Stomach (tissue), 9 donors: Measurements from ENCODE around the gene DHRSX. TPM values are rescaled to one million over a fixed set of nuclear protein-coding genes. Genes with fewer than 3 reads are reported as not detected.

Experiments
- DNase-seq, 2 donors: peaks; one replicate each; pipeline versions ENCODE4 v3.0.0 to v3.0.0-alpha.2; 2013 to 2019
- H3K27ac ChIP-seq, 5 donors: fragments of 200-600 bp in 4 of 5; sonication (generic) in 4 of 5; one replicate each; pipeline ENCODE4 v1.5.1; 2013 to 2019; ENCODE audit warnings: mild to moderate bottlenecking in 1 of 5, moderate library complexity in 1 of 5
- H3K27me3 ChIP-seq, 3 donors: fragments of 200-600 bp; sonication (generic); one replicate each; pipeline ENCODE4 v1.5.1; 2017 to 2019; ENCODE audit warnings: mixed run types in 1 of 3
- H3K36me3 ChIP-seq, 4 donors: fragments of 200-600 bp; sonication (generic); 1 replicate in 3 of 4; 2 replicates in 1 of 4; pipeline ENCODE4 v1.5.1; 2016 to 2019
- H3K4me1 ChIP-seq, 4 donors: fragments of 200-600 bp; sonication (generic); one replicate each; pipeline ENCODE4 v1.5.1; 2016 to 2019
- H3K4me3 ChIP-seq, 4 donors: fragments of 200-600 bp; sonication (generic) in 3 of 4; one replicate each; pipeline ENCODE4 v1.5.1; 2016 to 2019; ENCODE audit warnings: mild to moderate bottlenecking in 1 of 4
- H3K9me3 ChIP-seq, 4 donors: fragments of 200-600 bp; sonication (generic); one replicate each; pipeline ENCODE4 v1.5.1; 2016 to 2019
- CTCF ChIP-seq, 7 experiments: fragments of 450-650 bp in 4 of 7; fragments of 200-600 bp in 3 of 7; sonication (generic) in 3 of 7; IDR thresholded peaks; one replicate each; pipeline ENCODE4 v1.5.1; 2016 to 2019; ENCODE audit warnings: antibody characterized with exemption in 7 of 7, control low read depth in 2 of 7, mild to moderate bottlenecking in 1 of 7
- EP300 ChIP-seq: sonication (generic); formaldehyde crosslinking; IDR thresholded peaks from one replicate; pipeline ENCODE4 v1.6.1; 2017; ENCODE audit warnings: antibody characterized with exemption
- POLR2A ChIP-seq, 4 donors: fragments of 450-650 bp; IDR thresholded peaks; one replicate each; pipeline ENCODE4 v1.6.1; 2016; ENCODE audit warnings: antibody characterized with exemption in 4 of 4, control low read depth in 2 of 4, mild to moderate bottlenecking in 1 of 4, moderate library complexity in 1 of 4
- POLR2AphosphoS5 ChIP-seq, 3 donors: sonication (generic); formaldehyde crosslinking; IDR thresholded peaks; one replicate each; pipeline ENCODE4 v1.6.1; 2016; ENCODE audit warnings: antibody characterized with exemption in 3 of 3
- WGBS, 5 donors: extraction: QIAGEN DNeasy Blood & Tissue Kit in 3 of 5; methylation state at CpG; one replicate each; pipeline versions ENCODE4 v1.1.5 to v1.1.7; 2013 to 2018; 5-methylcytosine and 5-hydroxymethylcytosine counted together
- intact Hi-C: fragments of 100-400 bp; cut with DNase I; formaldehyde crosslinking; loops from one replicate; pipeline ENCODE4 v1.15.1; 2023; ENCODE audit warnings: low total_unique reads
- polyA plus RNA-seq, 3 donors: library from polyadenylated mRNA; stranded (reverse); fragments of 200-250 nt; gene quantifications; one replicate each; pipeline ENCODE4 v1.2.3, GENCODE V29; 2013
- total RNA-seq, 5 donors: library from RNA; depleted of rRNA; stranded (reverse); fragments of >200 nt; gene quantifications; one replicate each; pipeline versions ENCODE4 v1.1.0 to v1.2.3, GENCODE V29; 2014 to 2016
- donor health status: healthy with polysubstance abuse.
- donor health status: Bipolar disorder and iron deficiency.
- donor health status: healthy.

DHRSX gene
- total and polyA plus RNA-seq, 8 donors = 11.2 to 69.4 (median 21.1) TPM

DNA sequence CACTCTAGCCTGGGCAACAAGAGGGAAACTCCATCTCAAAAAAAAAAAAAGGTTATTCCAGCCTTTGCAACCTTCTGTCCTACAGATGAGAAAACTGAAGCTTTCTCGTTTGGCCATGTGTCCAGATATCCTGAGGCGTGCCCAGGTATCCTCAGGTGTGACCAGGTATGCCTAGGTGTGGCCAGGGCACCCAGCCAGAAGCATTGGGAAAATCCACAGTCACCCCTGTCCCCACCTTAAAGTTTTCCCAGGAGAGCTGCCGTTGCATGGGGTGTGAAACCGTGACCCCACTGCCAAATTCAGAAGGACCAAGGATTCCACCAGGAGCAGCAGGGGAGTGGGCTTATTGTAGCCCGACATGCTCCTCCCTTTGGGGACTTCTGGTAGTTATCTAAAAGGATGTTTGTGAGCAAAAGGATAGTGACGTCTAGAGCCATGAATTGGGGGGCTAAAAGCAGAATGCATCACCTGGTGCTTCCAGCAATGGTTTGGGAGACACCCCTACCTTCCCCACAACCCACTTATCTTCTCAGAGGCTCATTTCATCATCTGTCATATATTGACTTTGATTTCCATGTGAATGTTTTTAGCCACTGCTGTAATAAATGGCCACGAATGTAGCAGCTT, 4.0 kb upstream of the DHRSX start:
- Histone ChIP-seq H3K27ac (no peak overlapping the region), H3K4me3 (no peak overlapping the region), H3K36me3 (no peaks in the 10 kb centered on the region), H3K27me3 (no peaks in the 10 kb centered on the region), H3K4me1 (peaks cover under 1 to 4% (median 3%) of the 10 kb centered on the region in 4 donors), H3K9me3 (no peaks in the 10 kb centered on the region)
- DNase-seq = no peak
- intact Hi-C loops = no loop called here
- TF ChIP-seq CTCF (IDR thresholded peaks at IDR 0.05) = no peak
- no peak for TF ChIP-seq POLR2AphosphoS5 (IDR thresholded peaks at IDR 0.05)
- no peak for TF ChIP-seq POLR2A (IDR thresholded peaks at IDR 0.05)
- TF ChIP-seq EP300 = no peak
- 49 to 58% (median 57%) methylated on average over 7 of the region's 7 CpGs for WGBS, 5 donors

GRCh38 chrX:2503591-2504500, 3.1 kb upstream of the DHRSX start:
- no peaks in the 10 kb centered on the region for H3K9me3 ChIP-seq
- DNase-seq = no peak
- H3K36me3 ChIP-seq = no peaks in the 10 kb centered on the region
- 84 to 92% (median 88%) methylated on average over 11 to 13 of the region's 13 CpGs for WGBS, 5 donors
- peaks cover 10 to 14% (median 12%) of the 10 kb centered on the region in 4 donors for H3K4me1 ChIP-seq
- H3K27me3 ChIP-seq = no peaks in the 10 kb centered on the region
- TF ChIP-seq CTCF (IDR thresholded peaks at IDR 0.05) = no peak
- no peak for TF ChIP-seq POLR2AphosphoS5 (IDR thresholded peaks at IDR 0.05)
- TF ChIP-seq POLR2A (IDR thresholded peaks at IDR 0.05) = no peak
- no peak for TF ChIP-seq EP300
- H3K4me3 ChIP-seq = no peak overlapping the region
- intact Hi-C loops = no loop called here
- H3K27ac ChIP-seq = no peak overlapping the region

DNA sequence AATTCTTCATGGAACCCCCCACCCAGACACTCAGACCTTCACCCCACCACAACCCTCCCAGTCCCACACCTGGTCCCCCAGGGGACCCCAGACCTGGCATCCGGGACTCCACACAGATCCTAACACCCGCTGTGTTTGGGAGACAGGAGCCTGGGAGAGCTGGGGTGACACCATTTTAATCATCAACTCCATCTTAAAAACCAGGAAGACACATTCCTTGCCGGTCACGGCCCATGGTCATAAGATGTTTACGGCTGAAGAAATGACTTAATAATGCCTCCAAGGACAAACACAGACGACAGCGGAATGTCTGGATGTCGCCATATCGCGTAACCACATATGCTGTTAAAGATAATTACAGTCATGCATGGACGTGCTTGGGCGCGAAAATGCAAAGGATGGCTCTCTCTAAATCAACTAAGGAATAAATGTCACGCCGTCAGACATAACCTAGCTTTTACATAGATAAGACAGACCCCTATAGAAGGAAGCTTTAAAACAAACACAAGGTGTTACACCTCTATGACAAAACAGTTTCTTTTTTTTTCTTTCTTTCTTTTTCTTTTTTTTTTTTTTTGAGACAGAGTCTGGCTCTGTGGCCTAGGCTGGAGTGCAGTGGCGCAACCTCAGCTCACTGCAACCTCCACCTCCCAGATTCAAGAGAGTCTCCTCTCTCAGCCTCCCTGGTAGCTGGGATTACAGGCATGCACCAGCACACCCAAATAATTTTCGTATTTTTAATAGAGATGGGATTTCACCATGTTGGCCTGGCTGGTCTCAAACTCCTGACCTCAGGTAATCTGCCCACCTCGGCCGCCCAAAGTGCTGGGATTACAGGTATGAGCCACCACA, 2.1 kb upstream of the DHRSX start:
- WGBS, 5 donors = 56 to 62% (median 61%) methylated on average over 19 of the region's 19 CpGs
- peaks cover 20 to 23% (median 20%) of the 10 kb centered on the region in 4 donors for H3K4me1 ChIP-seq
- TF ChIP-seq CTCF (IDR thresholded peaks at IDR 0.05) (no peak), POLR2A (IDR thresholded peaks at IDR 0.05) (no peak), EP300 (no peak), POLR2AphosphoS5 (IDR thresholded peaks at IDR 0.05) (no peak)
- intact Hi-C loops = no loop called here
- DNase-seq = peak; percentile 25 to 26
- H3K9me3 ChIP-seq = no peaks in the 10 kb centered on the region
- no peak overlapping the region for H3K4me3 ChIP-seq
- H3K27ac ChIP-seq = peak overlapping the region in 1 of 5 donors; percentile 17
- no peaks in the 10 kb centered on the region for H3K36me3 ChIP-seq
- H3K27me3 ChIP-seq = no peaks in the 10 kb centered on the region

DNA sequence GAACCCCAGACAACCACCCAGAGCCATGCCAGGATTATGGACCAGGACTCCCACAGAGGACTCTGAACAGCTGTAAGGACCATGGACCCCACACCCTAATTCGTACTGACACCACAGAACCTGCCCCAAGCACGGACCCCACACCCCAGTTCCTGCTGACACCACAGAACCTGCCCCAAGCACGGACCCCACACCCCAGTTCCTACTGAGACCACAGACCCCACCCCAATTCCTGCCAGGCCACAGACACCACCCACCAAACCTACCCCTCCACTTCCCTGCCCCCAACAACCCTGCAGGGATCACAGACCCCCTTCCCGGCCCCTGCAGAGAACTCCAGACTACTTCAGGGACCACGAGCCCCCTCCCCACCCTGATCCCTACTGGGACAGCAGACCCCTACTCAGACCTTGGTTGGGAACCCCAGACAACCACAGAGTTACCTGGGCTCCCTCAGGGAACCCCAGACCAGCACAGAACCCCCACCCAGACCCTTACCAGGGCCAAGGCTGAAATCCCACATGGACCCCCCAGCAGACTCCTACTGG, 1.4 kb upstream of the DHRSX start:
- WGBS, 5 donors = 79 to 85% (median 84%) methylated on average over 3 to 5 of the region's 5 CpGs
- no peak for TF ChIP-seq EP300
- no peak for TF ChIP-seq POLR2A (IDR thresholded peaks at IDR 0.05)
- no peak for TF ChIP-seq POLR2AphosphoS5 (IDR thresholded peaks at IDR 0.05)
- no peak for TF ChIP-seq CTCF (IDR thresholded peaks at IDR 0.05)
- Histone ChIP-seq H3K4me3 (no peak overlapping the region), H3K4me1 (peaks cover 27 to 30% (median 27%) of the 10 kb centered on the region in 4 donors), H3K9me3 (no peaks in the 10 kb centered on the region), H3K27ac (no peak overlapping the region), H3K36me3 (no peaks in the 10 kb centered on the region), H3K27me3 (no peaks in the 10 kb centered on the region)
- peak in 1 of 2 donors; percentile 22 for DNase-seq
- intact Hi-C loops = no loop called here
